ENCODE data around the gene UQCRQ. TPM values are rescaled to one million over a fixed set of nuclear protein-coding genes. Genes with fewer than 3 reads are reported as not detected.

The UQCRQ gene
- total RNA-seq, 1 donor from 2014 or later, result 60.6 TPM

- DNase-seq (ENCODE audit: low read depth), result no peak
Measured at GRCh38 chr5:132870801-132871200, 4.4 kb downstream of the UQCRQ start.

- DNase-seq (ENCODE audit: low read depth), result no peak
Measured at GRCh38 chr5:132871459-132872284, 5.2 kb downstream of the UQCRQ start.

GRCh38 chr5:132872788-132873118 lies 6.3 kb downstream of the UQCRQ start:
- DNase-seq (ENCODE audit: low read depth), result no peak

GRCh38 chr5:132873119-132873929 lies 6.9 kb downstream of the UQCRQ start, which contains the start of gene LEAP2:
Gene LEAP2 (plus strand): TSS chr5:132873668. CDS start chr5:132873695, 27 bp downstream.
- DNase-seq (ENCODE audit: low read depth), result peak; percentile 66

GRCh38 chr5:132873930-132874271 lies 7.5 kb downstream of the UQCRQ start:
- DNase-seq (ENCODE audit: low read depth), result no peak

- DNase-seq (ENCODE audit: low read depth), result peak; percentile 49
Measured at GRCh38 chr5:132876020-132876759, 9.7 kb downstream of the UQCRQ start.

GRCh38 chr5:132877466-132877865 lies 11.0 kb downstream of the UQCRQ start:
- DNase-seq (ENCODE audit: low read depth), result no peak

GRCh38 chr5:132877938-132878337 lies 11.5 kb downstream of the UQCRQ start:
- peak; percentile 49 for DNase-seq (ENCODE audit: low read depth)

- peak; percentile 75 for DNase-seq (ENCODE audit: low read depth)
Measured at GRCh38 chr5:132883261-132883834, 16.9 kb downstream of the UQCRQ start.

- no peak for DNase-seq (ENCODE audit: low read depth)
Measured at GRCh38 chr5:132884548-132884947, 18.1 kb downstream of the UQCRQ start.

GRCh38 chr5:132886064-132886823 lies 19.8 kb downstream of the UQCRQ start:
- no peak for DNase-seq (ENCODE audit: low read depth)

GRCh38 chr5:132887283-132887682 lies 20.8 kb downstream of the UQCRQ start:
- no peak for DNase-seq (ENCODE audit: low read depth)

GRCh38 chr5:132889501-132889900 lies 23.1 kb downstream of the UQCRQ start:
- no peak for DNase-seq (ENCODE audit: low read depth)

- DNase-seq (ENCODE audit: low read depth), result no peak
Measured at GRCh38 chr5:132890817-132891216, 24.4 kb downstream of the UQCRQ start.

GRCh38 chr5:132895719-132896305 lies 29.4 kb downstream of the UQCRQ start:
- no peak for DNase-seq (ENCODE audit: low read depth)

GRCh38 chr5:132896685-132897084 lies 30.2 kb downstream of the UQCRQ start:
- no peak for DNase-seq (ENCODE audit: low read depth)

GRCh38 chr5:132898094-132898493 lies 31.7 kb downstream of the UQCRQ start:
- no peak for DNase-seq (ENCODE audit: low read depth)

- DNase-seq (ENCODE audit: low read depth), result no peak
Measured at GRCh38 chr5:132901036-132901435, 34.6 kb downstream of the UQCRQ start.

- DNase-seq (ENCODE audit: low read depth), result no peak
Measured at GRCh38 chr5:132901730-132902129, 35.3 kb downstream of the UQCRQ start.

- DNase-seq (ENCODE audit: low read depth), result peak; percentile 28
Measured at GRCh38 chr5:132905938-132906337, 39.5 kb downstream of the UQCRQ start.

GRCh38 chr5:132907161-132907560 lies 40.7 kb downstream of the UQCRQ start:
- DNase-seq (ENCODE audit: low read depth), result no peak

All from renal cortical epithelial cell (primary cell).